Hepatic stellate cell (primary cell): ENCODE results near the gene RXRA.
"Not testable (repeated sequence)": the region's sequence is repeated elsewhere in the genome, so short reads cannot be mapped to it uniquely, and the experiment has no call there.

Source experiments
- DNase-seq: peaks from one replicate; pipeline ENCODE4 v3.0.0; 2011; ENCODE audit warnings: low spot score

Gene RXRA

GRCh38 chr9:134308639-134309220, 17.5 kb upstream of the RXRA start:
- DNase-seq: not testable (repeated sequence)

GRCh38 chr9:134313470-134313869, 12.8 kb upstream of the RXRA start:
- DNase-seq: no peak

GRCh38 chr9:134314039-134314949, 12.0 kb upstream of the RXRA start:
- no peak for DNase-seq

DNA sequence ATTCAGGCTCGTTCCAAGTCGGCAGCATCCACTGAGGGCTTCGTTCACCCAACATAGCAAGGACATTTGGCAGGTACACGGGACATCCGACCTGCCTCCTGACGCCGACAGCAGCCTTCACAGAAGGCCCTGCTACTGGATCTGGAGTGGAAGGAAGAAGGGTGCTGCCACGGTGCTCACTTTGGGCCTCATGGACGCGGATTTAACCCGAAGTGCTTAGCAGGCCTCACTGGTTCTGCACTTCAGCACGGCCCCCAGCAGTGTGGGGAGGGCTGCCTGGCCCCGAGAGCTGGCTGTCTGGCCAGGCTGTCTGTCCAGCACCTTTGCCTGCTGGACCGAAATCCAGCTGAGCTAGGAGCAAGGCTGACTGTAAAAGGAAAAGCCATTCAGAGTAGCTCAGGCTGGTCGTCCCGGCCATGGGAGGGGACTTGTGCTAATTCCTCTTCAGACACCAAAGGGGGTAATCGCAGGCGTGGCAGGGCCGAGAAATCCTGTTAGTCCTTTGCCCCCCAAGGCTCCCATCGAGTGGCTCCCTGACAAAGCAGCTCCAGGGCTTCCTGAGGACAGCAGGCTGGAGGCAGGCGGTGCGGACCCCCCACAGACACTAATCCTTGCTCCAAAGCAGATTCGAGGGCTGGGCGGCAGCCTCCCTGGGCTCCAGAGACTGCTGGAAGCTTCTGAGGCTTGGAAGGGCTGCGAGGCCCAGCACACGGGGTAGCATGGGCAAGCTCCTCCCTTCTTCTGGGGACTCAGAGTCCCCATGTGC, 11.1 kb upstream of the RXRA start:
- no peak for DNase-seq

DNA sequence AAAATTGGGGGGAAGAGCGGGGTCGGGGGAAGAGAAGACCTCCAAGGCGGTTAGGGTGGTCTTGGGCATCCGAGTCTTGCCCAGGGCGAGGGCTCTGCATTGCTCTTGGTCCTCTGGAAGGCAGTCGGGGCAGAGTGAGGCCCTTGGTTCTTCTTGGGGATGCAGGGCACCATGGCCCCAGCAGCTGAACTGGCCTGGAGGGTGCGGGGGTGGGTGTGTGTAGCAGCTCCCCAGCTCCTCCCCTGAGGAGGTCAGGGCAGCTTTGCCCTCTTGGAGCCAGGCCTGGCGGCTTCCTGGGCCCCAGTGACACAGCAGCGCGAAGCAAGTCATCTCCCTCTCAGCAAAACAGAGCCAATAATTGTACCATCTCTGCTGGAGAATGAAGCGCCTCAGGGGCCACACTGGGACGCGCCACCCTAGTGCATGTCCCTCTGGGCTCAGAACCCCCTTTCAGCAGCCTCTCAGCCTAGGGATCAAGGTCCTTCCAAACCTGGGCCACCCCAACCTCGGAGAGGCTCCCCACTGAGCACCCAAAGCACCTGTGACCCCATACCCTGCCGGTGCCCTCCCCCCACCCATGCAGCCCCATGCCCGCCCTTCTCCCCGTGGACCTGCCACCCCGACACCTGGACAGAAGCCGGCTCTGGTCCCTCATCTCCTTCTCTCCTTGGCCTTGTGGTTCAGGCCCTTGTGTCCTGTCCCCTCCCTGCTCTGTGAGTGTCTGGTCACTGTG, 10.4 kb upstream of the RXRA start:
- DNase-seq: no peak

DNA sequence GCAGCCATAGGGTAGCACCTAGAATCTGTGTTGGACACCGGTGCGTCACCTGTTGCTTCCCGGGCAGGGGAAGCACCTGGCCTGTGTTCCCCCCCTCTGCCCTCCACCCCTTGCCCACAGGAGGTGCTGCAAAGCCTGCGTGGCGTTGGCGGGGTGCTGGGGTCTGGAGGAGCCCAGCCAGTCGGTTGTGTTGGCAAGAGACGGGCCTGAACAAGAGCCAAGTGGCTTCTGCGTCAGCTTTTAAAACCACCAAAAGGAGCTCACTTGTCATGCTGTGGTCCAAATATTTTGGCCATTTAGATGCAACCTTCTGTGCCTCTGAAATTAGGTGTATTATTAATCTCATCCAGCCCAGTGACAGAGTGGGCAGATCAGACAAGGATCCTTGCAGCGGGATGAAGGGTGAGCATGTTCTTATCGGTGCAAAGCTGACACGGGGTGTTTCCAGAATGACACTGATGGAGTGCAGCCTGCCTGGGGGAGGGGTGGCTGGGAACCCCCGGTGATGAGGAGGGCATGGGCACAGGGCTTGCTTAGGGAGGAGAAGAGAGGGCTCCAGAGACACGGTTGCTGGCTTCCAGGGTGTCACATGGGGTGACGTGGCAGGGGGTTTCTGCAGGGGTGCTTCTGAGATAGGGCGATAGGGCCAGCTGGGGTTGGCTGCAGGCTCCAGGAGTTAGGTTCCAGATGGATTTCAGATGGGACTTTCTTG, 9.7 kb upstream of the RXRA start:
- DNase-seq: no peak

- no peak for DNase-seq
Measured at GRCh38 chr9:134317400-134317789, 8.9 kb upstream of the RXRA start.

GRCh38 chr9:134317790-134318414, 8.4 kb upstream of the RXRA start:
- peak; percentile 57 for DNase-seq

DNA sequence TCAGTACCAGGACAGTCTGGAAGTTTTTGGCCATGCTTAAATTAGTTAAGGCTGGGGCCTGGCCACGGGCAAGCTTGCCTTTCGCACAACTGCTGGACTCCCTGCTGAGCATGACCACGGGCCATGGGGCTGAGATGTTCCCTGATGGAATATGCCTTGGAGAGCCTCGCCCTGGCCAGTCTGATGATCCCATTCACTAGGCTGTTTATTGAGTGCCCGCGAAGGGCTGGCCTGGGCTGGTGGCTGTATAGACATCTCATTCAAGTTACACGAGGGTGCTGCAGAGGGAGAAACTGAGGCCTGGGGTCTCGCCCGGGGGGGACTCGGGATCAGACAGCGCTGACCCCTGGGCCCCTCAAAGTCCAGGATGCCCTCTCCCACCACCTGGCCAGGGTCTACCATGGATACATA, 7.8 kb upstream of the RXRA start:
- DNase-seq: no peak

DNA sequence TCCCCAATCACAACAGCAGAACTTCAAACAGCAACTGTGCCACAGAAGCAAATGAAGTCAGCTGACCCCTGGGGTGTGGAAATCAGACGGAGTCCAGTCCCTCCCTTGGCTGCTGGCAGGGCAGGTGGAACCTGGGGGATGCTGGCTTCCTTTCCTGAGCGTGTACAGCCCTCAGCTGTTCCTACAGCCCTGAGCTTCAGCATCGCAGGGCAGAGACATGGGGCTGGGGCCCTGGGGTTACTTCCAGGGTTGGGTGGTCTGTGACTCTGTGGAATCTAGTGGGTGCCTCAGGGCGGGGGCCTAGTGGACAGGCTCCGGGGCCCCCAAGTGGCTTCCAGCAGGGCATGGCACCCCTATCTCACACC, 7.3 kb upstream of the RXRA start:
- no peak for DNase-seq

DNA sequence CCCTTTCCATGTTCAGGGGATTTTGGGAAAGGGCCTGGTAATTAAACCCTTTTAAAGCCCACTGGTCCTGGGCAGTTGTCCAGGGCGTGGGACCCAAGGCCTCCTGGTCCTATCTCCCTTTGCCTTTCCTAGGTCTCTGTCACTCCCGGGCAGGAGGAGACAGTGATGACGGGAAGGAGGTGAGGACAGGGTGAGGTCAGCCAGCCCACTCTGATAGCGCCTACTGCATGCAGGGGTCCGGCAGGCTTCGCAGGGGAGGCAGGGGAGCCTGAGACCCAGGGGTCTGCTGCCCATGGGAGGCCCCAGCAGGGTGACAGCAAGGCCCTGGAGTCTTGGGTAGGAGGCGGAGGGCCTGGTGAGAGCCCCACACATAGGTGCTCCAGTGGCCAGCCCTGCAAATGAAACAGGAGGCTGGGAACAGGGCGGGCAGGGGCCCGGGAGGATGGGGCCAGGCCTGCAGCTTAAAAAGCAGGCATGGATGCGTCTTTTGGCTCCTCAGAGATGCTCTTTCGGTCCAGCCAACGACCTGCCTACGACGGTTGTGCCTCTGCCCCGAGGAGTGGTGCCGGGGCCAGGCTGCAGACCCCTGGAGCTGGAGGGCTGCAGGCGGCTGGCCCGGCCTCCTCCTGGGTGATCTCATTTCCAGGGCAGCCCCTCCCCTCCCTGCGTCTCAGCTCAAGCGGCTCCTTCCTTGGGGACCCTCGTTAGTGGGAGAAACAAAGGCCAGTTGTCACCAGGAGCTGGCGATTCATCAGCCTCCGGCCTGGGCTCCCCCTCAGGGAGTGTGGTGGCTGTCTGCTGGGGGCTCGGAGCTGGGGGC, 6.7 kb upstream of the RXRA start:
- DNase-seq: no peak

DNA sequence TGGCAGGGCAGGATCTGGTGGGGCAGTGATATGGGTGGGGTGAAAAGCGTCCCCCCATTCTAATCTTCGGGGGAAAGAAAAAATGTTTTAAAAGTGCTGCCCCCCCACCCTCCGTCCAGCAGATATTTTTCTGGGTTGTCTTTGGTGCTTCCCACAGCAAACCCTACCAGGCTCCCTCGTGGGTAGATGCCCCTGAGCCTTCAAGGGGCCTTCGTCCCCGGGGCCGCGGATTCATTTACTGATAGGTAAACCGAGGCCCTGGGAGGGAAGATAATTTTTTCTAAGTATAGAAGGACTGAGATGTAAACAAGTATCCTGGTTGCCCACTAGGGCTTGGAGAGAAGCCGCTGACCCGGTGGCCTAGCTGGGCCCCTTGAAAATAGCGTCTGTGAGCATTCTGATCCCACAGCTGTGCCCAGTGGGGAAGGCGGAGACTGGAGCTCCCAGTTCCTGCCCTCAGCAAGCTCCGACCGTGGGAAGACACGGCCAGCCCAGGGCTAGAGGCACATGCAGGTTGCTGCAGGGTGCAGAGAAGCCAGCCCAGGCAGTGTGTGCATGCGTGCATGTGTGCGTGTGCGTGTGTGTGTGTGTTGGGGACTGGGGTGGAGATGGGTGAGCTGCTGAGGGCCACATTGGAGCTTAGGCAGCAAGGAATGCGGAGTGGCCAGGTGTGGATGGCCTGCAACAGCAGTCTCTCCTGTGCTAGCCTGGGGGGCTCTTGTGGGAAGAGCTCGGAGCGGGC, 6.0 kb upstream of the RXRA start:
- DNase-seq: no peak

- peak; percentile 82 for DNase-seq
Measured at GRCh38 chr9:134320868-134321471, 5.3 kb upstream of the RXRA start.

DNA sequence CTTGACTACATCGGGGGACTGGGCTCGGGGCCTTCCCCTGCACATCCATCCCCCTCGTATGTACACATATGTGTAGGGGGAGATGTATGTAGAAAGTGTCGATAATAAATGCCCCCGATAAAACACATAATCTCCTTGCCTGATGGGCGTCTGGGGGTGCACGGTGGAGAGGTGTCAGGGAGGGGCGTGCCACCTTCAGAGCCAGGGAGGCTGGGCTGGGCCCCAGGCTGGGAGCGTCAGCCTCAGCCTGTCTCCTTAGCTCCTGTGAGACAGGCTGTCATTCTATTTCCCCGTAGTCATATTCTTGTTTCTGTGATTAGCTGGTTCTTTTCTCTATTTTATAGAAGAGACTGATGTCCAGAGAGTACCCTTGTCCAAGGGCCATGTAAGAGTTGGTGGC, 4.7 kb upstream of the RXRA start:
- no peak for DNase-seq

- DNase-seq: no peak
Measured at GRCh38 chr9:134321946-134322741, 4.1 kb upstream of the RXRA start.

DNA sequence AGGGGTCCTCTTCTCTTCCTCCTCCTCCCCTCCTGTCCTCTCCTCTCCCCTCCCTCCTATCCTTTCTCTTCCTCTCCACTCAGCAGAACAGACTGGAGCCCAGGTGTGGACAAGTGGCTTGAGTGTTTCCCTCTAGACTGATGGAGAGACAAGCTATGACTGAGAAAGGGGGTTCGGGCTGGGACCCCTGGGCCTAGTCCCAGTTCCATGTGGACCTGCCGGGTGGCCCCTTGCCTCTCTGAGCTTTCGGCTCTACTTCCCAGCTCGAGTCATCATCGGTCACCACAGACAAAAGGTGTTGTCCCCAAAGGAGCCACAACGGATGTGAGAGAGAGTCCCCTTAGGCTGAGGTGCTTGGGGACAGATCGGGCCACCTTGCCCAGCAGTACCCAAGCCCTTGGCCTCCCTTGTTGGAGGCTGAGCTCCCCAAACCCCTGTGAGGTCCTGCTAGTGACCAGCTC, 3.4 kb upstream of the RXRA start:
- no peak for DNase-seq

- peak; percentile 71 for DNase-seq
Measured at GRCh38 chr9:134323741-134324358, 2.4 kb upstream of the RXRA start.
